ENCODE data around the gene MXRA8.
A peak's percentile ranks its signal among the peaks of the same experiment; 100 is the strongest.
"Not testable (repeated sequence)": the region's sequence is repeated elsewhere in the genome, so short reads cannot be mapped to it uniquely, and the experiment has no call there.

Gene MXRA8

DNA sequence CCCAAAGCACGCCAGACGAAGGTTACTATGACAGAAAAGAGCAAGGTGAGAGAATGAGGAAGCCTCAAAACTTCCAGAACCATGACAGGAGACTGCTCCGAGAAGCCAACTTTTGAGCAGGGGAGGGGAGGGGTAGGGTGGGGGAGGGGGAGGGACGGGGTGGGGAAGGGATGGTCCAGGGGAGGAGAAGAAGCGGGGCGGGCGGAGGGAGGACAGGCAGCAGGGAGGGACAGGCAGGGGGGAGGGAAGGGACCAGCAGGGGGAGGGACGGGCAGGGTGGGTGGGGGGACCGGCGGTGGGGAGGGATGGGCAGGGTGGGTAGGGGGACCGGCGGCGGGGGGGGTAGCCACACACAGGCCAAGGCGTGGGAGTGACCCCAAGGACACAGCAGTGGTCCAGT is 35.9 kb downstream of the MXRA8 start:
- Mint-ChIP-seq H3K4me3 (peak overlapping the region; percentile 79), H3K9me3 (no peaks in the 10 kb centered on the region), H3K27ac (peak overlapping the region; percentile 78), H3K27me3 (ENCODE audit: low read depth) (no peaks in the 10 kb centered on the region), H3K4me1 (ENCODE audit: low read depth) (peaks cover 20% of the 10 kb centered on the region), H3K36me3 (ENCODE audit: low read depth) (peaks cover 8% of the 10 kb centered on the region)

DNA sequence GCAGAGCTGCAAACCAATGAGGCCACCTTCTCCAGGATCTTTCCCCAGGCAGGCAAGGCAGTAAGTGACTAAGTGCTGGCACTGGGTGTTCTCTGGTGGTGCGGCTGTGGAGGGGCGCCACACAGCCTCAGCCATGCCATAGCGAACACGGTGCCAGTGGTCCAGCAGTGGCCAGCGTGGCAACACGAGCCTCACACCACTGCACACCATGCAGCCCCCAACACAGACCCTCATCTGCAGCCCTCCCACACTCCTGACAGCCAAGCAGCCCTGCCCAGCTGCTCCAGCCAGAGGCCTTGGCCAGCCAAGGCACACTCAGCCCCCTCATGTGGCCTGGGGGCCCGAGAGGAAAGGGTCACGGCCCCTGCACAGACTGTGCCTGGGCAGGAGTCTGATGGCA is 36.9 kb downstream of the MXRA8 start:
- Mint-ChIP-seq H3K27ac (no peak overlapping the region), H3K36me3 (ENCODE audit: low read depth) (peaks cover 11% of the 10 kb centered on the region), H3K27me3 (ENCODE audit: low read depth) (no peaks in the 10 kb centered on the region), H3K4me3 (no peak overlapping the region), H3K4me1 (ENCODE audit: low read depth) (peaks cover 20% of the 10 kb centered on the region), H3K9me3 (no peaks in the 10 kb centered on the region)

DNA sequence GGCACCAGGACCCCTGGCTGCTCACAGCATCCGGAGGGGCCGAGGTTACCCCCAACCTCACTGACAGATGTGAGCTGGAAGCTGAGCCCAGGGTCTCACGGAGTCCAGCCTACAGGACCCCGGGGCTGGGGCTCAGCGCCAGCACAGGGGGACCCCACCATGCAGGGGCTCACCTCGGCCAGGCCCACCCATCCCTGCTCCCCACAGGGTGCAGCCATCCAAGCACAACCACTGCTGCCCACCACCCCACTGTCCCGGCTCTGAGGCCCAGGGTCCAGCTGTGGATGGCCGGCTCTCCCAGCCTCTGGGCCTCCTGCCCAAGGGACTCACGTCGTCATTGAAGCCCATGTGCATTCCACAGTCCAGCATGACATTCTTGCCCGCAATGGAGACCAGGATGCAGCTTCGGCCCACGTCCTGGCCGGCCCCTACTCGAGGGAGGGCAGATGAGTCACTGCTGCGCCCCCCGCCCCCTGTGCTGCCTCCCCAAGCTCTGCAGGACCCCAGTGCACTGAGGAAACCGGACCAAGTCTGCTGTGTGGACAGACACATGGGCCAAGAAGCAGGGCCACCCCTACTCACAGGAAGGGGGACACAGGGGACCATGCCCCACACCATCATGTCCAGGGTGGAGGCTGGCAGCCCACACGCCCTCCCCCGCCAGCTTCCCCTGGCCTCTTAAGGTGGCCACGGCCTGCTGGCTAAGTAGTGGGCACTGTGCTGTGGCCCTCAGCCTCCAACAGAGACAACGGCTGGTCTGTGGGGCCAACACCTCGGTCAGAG is 37.5 kb downstream of the MXRA8 start:
- Mint-ChIP-seq H3K9me3 (no peaks in the 10 kb centered on the region), H3K36me3 (ENCODE audit: low read depth) (peaks cover 11% of the 10 kb centered on the region), H3K4me1 (ENCODE audit: low read depth) (peaks cover 15% of the 10 kb centered on the region), H3K27me3 (ENCODE audit: low read depth) (no peaks in the 10 kb centered on the region), H3K27ac (no peak overlapping the region), H3K4me3 (no peak overlapping the region)

DNA sequence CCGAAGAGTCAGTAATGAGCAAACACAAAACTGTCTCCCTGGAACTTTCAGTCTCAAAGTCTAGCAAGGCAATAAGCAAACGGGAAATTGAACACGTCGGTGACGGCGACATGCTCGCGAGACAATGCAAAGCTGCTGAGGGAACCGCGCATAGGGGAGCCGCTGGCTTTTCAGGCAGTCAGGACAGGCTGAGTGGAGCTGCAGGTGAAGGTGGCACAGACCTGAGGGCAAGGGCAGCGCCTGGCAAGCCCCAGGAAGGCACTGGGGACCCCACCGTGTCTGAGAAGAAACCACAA is 38.8 kb downstream of the MXRA8 start:
- Mint-ChIP-seq H3K4me3 (no peak overlapping the region), H3K27me3 (ENCODE audit: low read depth) (no peaks in the 10 kb centered on the region), H3K36me3 (ENCODE audit: low read depth) (peaks cover 11% of the 10 kb centered on the region), H3K9me3 (no peaks in the 10 kb centered on the region), H3K4me1 (ENCODE audit: low read depth) (peaks cover 15% of the 10 kb centered on the region), H3K27ac (no peak overlapping the region)

DNA sequence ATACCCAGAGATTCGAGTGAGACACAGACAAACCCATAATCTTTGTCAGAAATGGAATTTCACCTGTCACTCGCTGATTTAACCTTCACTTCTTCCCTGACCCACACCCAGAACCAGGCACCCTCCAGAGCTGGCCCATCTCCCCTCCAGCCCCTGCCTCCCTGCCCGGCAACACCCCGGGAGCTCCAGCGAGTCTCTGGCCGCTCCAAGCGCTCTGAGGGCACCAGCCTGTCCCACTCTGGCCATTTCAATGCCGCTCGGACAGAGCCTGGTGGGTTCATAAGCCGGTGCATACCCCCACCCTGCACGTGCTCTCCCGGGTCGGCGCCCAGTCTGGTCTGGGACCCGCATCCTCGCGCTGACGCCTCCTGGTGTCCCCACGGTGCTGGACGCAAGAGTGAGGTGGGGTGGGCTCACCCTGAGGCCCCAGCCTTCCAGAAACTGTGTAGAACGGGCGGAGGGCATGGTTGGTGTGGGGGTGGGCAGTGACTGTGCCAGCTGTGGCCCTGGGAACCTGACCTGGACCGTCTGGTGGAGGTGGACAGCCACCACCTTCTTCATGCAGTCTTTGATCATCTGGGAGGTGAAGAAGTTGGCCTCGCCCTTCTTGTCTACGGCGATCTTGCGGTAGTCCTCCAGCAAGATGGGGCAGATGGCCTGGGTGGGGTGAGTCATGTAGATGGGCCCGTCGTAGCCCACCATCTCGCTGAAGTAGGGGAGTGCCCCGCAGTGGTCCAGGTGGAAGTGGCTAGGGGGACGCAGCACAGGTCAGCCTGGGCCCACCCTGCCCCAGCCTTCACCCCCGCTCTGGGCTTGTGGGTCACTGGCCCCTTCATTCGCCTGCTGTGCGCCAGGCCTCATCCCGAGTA is 39.3 kb downstream of the MXRA8 start:
- no peak overlapping the region for H3K4me3 Mint-ChIP-seq
- peaks cover 11% of the 10 kb centered on the region for H3K36me3 Mint-ChIP-seq (ENCODE audit: low read depth)
- H3K27ac Mint-ChIP-seq: no peak overlapping the region

DNA sequence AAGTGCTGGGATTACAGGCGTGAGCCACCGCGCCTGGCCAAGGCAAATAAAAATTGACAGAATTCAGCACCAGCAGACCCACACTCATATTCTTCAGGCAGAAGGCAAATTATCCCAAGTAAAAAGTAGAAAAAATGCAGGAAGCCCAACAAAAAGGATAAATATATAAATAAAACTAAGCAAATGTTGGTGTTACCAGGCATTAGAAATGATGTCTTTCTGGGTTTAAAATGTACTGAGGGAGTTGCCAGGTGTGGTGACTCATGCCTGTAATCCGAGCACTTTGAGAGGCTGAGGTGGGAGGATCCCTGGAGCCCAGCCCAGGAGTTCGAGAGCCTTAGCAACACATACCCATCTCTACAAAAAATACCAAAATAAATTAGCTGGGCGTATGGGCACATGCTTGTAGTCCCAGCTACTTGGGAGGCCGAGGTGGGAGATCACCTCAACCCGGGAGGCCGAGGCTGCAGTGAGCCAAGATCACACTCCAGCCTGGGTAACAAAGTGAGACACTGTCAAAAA is 40.2 kb downstream of the MXRA8 start:
- H3K4me1 Mint-ChIP-seq (ENCODE audit: low read depth): peaks cover 11% of the 10 kb centered on the region
- no peaks in the 10 kb centered on the region for H3K27me3 Mint-ChIP-seq (ENCODE audit: low read depth)
- no peak overlapping the region for H3K27ac Mint-ChIP-seq
- H3K4me3 Mint-ChIP-seq: no peak overlapping the region
- H3K9me3 Mint-ChIP-seq: no peaks in the 10 kb centered on the region
- H3K36me3 Mint-ChIP-seq (ENCODE audit: low read depth): peaks cover 12% of the 10 kb centered on the region

More for the DNA sequence above, 39.3 kb downstream of the MXRA8 start:
- H3K9me3 Mint-ChIP-seq: no peaks in the 10 kb centered on the region
- peaks cover 15% of the 10 kb centered on the region for H3K4me1 Mint-ChIP-seq (ENCODE audit: low read depth)
- H3K27me3 Mint-ChIP-seq (ENCODE audit: low read depth): no peaks in the 10 kb centered on the region

DNA sequence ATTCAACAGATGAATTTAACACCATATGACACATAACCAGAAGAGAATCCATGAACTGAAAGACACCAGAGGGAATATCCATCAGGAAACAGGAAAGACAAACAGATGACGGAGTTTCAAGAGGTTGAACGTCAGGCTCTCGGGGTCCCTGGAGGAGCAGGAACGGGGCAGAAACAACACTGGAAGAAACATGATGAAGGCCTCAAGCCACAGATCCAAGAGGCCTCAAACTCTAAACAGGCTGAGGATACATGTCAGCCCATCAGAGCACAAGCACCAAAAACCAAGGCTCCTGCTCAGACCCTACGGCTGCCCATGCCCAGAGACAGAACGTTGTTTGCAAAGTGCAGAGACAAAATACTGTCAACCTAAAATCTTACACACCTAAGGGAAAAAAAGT is 40.9 kb downstream of the MXRA8 start:
- Mint-ChIP-seq H3K27ac (no peak overlapping the region), H3K36me3 (ENCODE audit: low read depth) (peaks cover 15% of the 10 kb centered on the region), H3K4me1 (ENCODE audit: low read depth) (peaks cover 6% of the 10 kb centered on the region), H3K27me3 (ENCODE audit: low read depth) (no peaks in the 10 kb centered on the region), H3K4me3 (no peak overlapping the region), H3K9me3 (no peaks in the 10 kb centered on the region)

DNA sequence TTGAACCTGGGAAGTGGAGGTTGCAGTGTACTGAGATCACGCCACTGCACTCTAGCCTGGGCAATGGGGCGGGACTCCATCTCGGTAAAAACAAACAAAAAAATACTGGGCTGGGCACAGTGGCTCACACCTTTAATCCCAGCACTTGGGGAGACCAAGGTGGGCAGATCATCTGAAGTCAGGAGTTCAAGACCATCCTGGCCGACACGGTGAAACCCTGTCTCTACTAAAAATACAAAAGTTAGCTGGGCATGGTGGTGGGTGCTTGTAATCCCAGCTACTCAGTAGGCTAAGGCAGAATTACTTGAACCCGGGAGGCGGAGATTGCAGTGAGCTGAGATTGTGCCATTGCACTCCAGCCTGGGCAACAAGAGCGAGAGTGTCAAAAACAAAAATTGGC is 42.2 kb downstream of the MXRA8 start:
- not testable (repeated sequence) for H3K27ac Mint-ChIP-seq

DNA sequence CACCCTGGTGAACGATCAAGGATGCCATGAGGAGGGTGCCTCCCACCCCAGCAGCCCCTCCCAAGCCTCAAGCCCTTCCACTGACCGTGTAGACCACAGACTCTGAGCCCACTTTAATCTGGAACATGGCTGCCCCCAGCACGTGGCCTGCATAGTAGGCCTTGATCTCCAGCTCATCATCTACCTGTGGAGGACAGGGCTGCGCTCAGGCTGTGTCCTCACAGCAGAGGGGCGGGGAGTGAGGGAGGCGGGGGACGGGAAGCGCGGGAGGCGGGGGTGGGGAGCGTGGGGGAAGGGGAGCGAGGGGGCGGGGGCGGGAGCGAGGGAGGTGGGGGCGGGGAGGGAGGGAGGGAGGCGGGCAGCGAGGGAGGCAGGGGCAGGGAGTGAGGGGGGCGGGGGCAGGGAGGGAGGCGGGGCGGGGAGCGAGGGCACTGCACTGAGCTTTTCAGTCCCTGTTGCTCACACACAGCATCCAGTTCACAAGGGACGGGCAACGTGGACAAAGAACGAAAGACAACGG is 42.9 kb downstream of the MXRA8 start:
- H3K4me1 Mint-ChIP-seq (ENCODE audit: low read depth): peaks cover 2% of the 10 kb centered on the region
- H3K4me3 Mint-ChIP-seq: no peak overlapping the region
- no peak overlapping the region for H3K27ac Mint-ChIP-seq
- no peaks in the 10 kb centered on the region for H3K9me3 Mint-ChIP-seq
- H3K36me3 Mint-ChIP-seq (ENCODE audit: low read depth): peaks cover 13% of the 10 kb centered on the region
- H3K27me3 Mint-ChIP-seq (ENCODE audit: low read depth): no peaks in the 10 kb centered on the region

More for the DNA sequence above, 42.2 kb downstream of the MXRA8 start:
- H3K36me3 Mint-ChIP-seq (ENCODE audit: low read depth): peaks cover 13% of the 10 kb centered on the region
- H3K4me3 Mint-ChIP-seq; H3K4me1 Mint-ChIP-seq (ENCODE audit: low read depth); H3K27me3 Mint-ChIP-seq (ENCODE audit: low read depth); H3K9me3 Mint-ChIP-seq: not testable (repeated sequence)

DNA sequence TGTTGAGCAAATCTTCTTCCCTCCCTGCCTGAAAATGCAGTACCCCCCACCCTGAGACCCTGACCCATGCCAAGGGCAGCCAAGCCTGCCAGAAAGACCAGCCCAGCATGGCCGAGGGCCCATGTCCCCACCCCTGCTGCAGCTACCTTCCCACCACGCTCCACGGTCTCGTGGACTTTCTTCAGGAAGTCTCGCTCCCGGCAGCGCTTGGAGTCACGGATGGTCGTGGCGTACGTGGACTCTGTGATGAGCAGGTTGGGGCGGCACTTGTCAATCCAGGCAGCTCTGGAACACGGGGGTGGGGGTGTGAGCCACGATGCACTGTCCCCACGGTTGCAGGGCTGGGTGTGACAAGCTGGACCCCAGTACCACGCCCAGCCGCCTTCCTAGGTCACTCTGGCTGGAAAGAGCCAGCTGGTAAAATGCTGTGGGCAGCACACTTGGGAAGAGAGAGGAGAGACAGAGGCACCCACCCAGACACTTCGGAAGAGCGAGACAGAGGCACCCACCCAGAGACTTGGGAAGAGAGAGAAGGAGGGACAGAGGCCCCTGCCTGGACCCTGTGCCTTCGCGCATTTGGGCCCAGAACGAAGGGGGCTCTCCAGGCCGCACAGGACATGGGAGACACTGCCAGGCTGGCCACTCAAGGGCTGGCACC is 43.5 kb downstream of the MXRA8 start:
- no peaks in the 10 kb centered on the region for H3K27me3 Mint-ChIP-seq (ENCODE audit: low read depth)
- no peak overlapping the region for H3K4me3 Mint-ChIP-seq
- H3K4me1 Mint-ChIP-seq (ENCODE audit: low read depth): no peaks in the 10 kb centered on the region
- no peak overlapping the region for H3K27ac Mint-ChIP-seq
- H3K36me3 Mint-ChIP-seq (ENCODE audit: low read depth): peaks cover 10% of the 10 kb centered on the region
- H3K9me3 Mint-ChIP-seq: no peaks in the 10 kb centered on the region

DNA sequence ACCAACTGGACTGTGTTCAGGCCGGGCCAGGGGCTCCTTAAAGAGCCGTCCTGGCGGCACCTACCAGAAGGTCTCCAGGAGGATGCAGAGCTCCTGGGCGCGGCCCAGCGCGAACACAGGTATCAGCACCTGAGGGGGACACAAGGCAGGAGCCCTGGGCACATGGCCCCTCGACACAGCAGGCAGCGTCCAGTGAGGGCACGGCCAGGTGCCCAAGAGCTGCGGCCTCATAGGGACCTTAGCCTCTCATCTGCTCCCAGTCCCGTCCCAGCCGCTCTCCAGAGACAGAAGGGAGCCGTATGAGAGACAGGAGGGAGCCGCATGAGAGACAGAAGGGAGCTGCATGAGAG is 44.1 kb downstream of the MXRA8 start:
- Mint-ChIP-seq H3K36me3 (ENCODE audit: low read depth) (peaks cover 10% of the 10 kb centered on the region), H3K27ac (no peak overlapping the region), H3K4me1 (ENCODE audit: low read depth) (no peaks in the 10 kb centered on the region), H3K27me3 (ENCODE audit: low read depth) (no peaks in the 10 kb centered on the region), H3K9me3 (no peaks in the 10 kb centered on the region), H3K4me3 (no peak overlapping the region)

DNA sequence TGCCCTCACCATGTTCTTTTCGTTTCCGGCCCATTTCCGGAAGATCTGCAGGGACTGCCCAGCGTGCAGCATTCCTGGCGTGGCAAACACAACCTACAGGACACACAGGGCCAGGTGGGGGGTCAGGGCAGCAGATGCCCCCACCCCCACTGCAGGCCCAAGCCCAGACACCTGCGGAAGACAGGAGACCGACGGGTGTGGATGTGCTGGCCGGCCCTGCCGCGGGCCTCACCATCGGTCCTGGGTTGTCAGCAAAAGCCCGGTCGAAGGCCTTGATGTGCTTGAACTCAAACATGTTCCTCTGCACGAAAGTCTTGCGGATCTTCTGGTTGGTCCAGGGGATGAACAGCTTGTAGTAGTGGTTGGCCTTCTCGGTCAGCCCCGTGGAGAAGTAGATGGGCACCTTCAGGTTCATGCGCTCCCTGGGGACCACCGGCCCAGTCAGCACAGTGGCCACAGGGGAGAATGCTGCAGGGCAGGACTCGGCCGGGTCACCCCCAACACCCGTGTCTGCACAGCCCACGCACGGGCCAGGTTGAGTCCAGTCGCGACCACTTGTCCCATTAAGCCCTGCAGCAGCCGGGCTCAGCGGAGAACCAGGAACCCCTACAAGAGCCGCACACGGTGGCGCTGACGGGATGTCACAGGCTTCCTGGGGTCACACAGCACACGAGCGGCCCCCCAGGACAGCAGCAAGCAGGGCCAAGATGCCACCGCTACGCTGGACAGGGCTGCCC is 44.7 kb downstream of the MXRA8 start:
- Mint-ChIP-seq H3K4me3 (no peak overlapping the region), H3K4me1 (ENCODE audit: low read depth) (no peaks in the 10 kb centered on the region), H3K9me3 (no peaks in the 10 kb centered on the region), H3K27me3 (ENCODE audit: low read depth) (no peaks in the 10 kb centered on the region), H3K36me3 (ENCODE audit: low read depth) (peaks cover 10% of the 10 kb centered on the region), H3K27ac (no peak overlapping the region)

DNA sequence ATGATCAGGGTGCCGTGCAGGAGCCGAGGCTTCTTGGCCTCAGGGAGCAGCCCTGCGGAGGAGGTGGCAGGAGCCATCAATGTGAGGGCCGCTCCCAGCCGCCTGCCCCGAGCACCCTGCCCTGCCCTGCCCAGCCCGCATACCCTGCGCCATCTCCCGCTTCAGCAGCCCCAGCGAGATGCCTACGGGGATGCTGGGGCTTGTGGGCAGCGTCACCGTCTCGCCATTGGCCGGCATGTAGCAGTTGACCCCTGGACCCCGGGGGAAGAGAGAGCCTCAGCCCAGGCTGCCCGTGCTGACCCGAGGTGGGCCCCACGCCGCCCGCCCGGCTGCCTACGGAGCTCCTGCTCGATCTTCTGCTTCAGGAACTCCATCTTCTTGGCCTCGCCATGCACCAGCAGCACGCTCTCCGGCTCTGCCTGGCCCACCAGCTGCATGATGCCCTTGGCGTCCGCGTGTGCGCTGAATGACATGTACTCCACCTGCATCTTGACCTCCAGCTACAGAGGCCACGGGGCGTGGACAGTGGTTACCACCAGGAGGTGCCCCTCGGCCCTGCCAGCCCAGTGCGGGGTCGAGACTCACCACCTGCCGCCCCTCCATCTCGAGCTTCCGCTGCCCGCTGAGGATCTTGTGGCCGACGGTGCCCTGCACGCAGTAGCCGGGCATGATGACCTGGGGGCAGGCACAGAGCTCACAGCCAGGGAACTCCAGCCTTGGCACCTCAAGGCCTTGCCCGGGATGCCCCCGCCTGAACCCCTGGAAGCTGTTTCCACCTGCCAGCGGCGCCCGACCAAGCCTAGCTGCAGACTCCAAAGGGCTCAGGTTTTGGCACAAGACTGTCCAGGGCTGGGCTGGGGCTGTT is 45.7 kb downstream of the MXRA8 start:
- Mint-ChIP-seq H3K27me3 (ENCODE audit: low read depth) (no peaks in the 10 kb centered on the region), H3K4me3 (no peak overlapping the region), H3K27ac (no peak overlapping the region), H3K36me3 (ENCODE audit: low read depth) (peaks cover 10% of the 10 kb centered on the region), H3K4me1 (ENCODE audit: low read depth) (no peaks in the 10 kb centered on the region), H3K9me3 (no peaks in the 10 kb centered on the region)
